Measurements from ENCODE around the gene YPEL1. TPM values are rescaled to one million over a fixed set of nuclear protein-coding genes. Genes with fewer than 3 reads are reported as not detected.
A peak's percentile ranks its signal among the peaks of the same experiment; 100 is the strongest.

The YPEL1 gene
- total and polyA plus RNA-seq, 10 of the 15 experiments (the other 5 are each of a cell fraction or from before 2014, with no cell fraction given): 0.13 to 5.0 (median 1.6) TPM

DNA sequence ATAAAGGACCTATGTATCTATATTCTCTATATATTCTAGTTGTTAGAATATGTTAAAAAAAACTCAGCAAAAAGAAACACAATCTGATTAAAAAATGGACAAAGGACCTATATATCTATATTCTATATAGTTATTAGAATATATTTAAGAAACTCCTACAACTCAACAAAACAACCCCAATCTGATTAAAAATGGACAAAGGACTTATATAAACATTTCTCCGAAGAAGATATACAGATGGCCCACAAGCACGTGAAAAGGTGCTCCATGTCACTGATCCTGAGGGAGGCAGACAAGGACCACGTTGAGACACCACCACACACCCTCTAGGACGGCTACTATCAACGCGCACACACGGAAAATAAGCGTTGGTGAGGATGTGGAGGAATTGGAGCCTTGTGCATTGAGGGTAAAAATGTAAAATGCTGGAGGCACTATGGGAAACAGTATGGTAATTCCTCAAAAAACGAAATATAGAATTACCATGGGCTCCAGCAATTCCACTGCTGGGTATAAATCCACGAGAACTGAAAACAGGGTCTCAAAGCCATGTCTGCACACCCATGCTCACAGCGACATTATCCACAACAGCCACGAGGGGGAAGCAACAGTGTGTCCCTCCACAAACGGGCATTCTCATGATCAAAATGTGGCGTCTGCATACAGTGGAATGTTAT lies 22.7 kb downstream of the YPEL1 start:
- CTCF ChIA-PET: interaction anchor here (0.6 to 4.6 kb wide), 10 partner anchors 12 to 224 kb away, joined by 3 to 36 read pairs (median 4); no protein-coding TSS in a partner anchor
- WGBS (ENCODE audit: insufficient coverage, insufficient replicate concordance, low lambda C conversion rate, missing lambda C conversion rate): 31% methylated on average over 14 of the region's 14 CpGs
- in situ Hi-C loops (cut with MboI): loop anchor here (5.0 to 25.0 kb wide), 2 partner anchors 234 to 1199 kb away; no protein-coding TSS in a partner anchor
- TF ChIP-seq, protein P1, sequence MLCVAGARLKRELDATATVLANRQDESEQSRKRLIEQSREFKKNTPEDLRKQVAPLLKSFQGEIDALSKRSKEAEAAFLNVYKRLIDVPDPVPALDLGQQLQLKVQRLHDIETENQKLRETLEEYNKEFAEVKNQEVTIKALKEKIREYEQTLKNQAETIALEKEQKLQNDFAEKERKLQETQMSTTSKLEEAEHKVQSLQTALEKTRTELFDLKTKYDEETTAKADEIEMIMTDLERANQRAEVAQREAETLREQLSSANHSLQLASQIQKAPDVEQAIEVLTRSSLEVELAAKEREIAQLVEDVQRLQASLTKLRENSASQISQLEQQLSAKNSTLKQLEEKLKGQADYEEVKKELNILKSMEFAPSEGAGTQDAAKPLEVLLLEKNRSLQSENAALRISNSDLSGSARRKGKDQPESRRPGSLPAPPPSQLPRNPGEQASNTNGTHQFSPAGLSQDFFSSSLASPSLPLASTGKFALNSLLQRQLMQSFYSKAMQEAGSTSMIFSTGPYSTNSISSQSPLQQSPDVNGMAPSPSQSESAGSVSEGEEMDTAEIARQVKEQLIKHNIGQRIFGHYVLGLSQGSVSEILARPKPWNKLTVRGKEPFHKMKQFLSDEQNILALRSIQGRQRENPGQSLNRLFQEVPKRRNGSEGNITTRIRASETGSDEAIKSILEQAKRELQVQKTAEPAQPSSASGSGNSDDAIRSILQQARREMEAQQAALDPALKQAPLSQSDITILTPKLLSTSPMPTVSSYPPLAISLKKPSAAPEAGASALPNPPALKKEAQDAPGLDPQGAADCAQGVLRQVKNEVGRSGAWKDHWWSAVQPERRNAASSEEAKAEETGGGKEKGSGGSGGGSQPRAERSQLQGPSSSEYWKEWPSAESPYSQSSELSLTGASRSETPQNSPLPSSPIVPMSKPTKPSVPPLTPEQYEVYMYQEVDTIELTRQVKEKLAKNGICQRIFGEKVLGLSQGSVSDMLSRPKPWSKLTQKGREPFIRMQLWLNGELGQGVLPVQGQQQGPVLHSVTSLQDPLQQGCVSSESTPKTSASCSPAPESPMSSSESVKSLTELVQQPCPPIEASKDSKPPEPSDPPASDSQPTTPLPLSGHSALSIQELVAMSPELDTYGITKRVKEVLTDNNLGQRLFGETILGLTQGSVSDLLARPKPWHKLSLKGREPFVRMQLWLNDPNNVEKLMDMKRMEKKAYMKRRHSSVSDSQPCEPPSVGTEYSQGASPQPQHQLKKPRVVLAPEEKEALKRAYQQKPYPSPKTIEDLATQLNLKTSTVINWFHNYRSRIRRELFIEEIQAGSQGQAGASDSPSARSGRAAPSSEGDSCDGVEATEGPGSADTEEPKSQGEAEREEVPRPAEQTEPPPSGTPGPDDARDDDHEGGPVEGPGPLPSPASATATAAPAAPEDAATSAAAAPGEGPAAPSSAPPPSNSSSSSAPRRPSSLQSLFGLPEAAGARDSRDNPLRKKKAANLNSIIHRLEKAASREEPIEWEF (IDR thresholded peaks at IDR 0.05; ENCODE audit: insufficient replicate concordance, low read depth, low read length): no peak
- TF ChIP-seq LARP7 (IDR thresholded peaks at IDR 0.05): peak; percentile 43; the same call in 1 of the 2 replicates
- TF ChIP-seq, protein P2, sequence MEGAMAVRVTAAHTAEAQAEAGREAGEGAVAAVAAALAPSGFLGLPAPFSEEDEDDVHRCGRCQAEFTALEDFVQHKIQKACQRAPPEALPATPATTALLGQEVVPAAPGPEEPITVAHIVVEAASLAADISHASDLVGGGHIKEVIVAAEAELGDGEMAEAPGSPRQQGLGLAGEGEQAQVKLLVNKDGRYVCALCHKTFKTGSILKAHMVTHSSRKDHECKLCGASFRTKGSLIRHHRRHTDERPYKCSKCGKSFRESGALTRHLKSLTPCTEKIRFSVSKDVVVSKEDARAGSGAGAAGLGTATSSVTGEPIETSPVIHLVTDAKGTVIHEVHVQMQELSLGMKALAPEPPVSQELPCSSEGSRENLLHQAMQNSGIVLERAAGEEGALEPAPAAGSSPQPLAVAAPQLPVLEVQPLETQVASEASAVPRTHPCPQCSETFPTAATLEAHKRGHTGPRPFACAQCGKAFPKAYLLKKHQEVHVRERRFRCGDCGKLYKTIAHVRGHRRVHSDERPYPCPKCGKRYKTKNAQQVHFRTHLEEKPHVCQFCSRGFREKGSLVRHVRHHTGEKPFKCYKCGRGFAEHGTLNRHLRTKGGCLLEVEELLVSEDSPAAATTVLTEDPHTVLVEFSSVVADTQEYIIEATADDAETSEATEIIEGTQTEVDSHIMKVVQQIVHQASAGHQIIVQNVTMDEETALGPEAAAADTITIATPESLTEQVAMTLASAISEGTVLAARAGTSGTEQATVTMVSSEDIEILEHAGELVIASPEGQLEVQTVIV (IDR thresholded peaks at IDR 0.05; ENCODE audit: borderline replicate concordance, partially characterized antibody): no peak
- TF ChIP-seq, protein P3, sequence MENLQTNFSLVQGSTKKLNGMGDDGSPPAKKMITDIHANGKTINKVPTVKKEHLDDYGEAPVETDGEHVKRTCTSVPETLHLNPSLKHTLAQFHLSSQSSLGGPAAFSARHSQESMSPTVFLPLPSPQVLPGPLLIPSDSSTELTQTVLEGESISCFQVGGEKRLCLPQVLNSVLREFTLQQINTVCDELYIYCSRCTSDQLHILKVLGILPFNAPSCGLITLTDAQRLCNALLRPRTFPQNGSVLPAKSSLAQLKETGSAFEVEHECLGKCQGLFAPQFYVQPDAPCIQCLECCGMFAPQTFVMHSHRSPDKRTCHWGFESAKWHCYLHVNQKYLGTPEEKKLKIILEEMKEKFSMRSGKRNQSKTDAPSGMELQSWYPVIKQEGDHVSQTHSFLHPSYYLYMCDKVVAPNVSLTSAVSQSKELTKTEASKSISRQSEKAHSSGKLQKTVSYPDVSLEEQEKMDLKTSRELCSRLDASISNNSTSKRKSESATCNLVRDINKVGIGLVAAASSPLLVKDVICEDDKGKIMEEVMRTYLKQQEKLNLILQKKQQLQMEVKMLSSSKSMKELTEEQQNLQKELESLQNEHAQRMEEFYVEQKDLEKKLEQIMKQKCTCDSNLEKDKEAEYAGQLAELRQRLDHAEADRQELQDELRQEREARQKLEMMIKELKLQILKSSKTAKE (IDR thresholded peaks at IDR 0.05; ENCODE audit: low read depth, poor library complexity, severe bottlenecking): no peak
- no peak for TF ChIP-seq PAX5 (IDR thresholded peaks at IDR 0.05; ENCODE audit: borderline replicate concordance, low read depth, low read length)
- TF ChIP-seq HDAC2 (IDR thresholded peaks at IDR 0.05): no peak
- TF ChIP-seq RAD21 (IDR thresholded peaks at IDR 0.05; ENCODE audit: insufficient read depth, low read depth, low read length): peak; percentile 93

More for the DNA sequence above, 22.7 kb downstream of the YPEL1 start:
- Histone ChIP-seq H3K36me3 (ENCODE audit: control insufficient read depth in 2 of 2, insufficient read depth in 2 of 2, low read length in 1 of 2) (no peaks in the 10 kb centered on the region), H3K9me3 (replicated peaks; ENCODE audit: control insufficient read depth, insufficient read depth, low read length) (no peaks in the 10 kb centered on the region), H3K9ac (ENCODE audit: control insufficient read depth, insufficient read depth, low read length) (no peak overlapping the region), H4K20me1 (ENCODE audit: control insufficient read depth, insufficient read depth) (no peaks in the 10 kb centered on the region), H3K79me2 (ENCODE audit: control insufficient read depth, insufficient read depth, low read length) (no peaks in the 10 kb centered on the region), H3K4me1 (ENCODE audit: control insufficient read depth, insufficient read depth, low read length) (no peaks in the 10 kb centered on the region), H3K27ac (ENCODE audit: control insufficient read depth, insufficient read depth) (no peak overlapping the region), H3K4me2 (ENCODE audit: control insufficient read depth, insufficient read depth) (no peak overlapping the region), H3K4me3 (no peak overlapping the region), H3K27me3 (replicated peaks in 1 of 2; ENCODE audit: control insufficient read depth in 2 of 2, insufficient read depth in 2 of 2, low read length in 1 of 2) (no peaks in the 10 kb centered on the region), H2AFZ (ENCODE audit: control insufficient read depth, low read depth, low read length) (no peak overlapping the region)
- DNase-seq (ENCODE audit: low read depth, low spot score) (no peak), FAIRE-seq (peak; percentile 91), ATAC-seq (peak; percentile 97)
- intact Hi-C loops (cut with micrococcal nuclease; ENCODE audit: unreplicated experiment): loop anchor here (1.0 kb wide), 1 partner anchor 225 kb away; no protein-coding TSS in a partner anchor
- BruUV-seq (replicated peaks): no TSS peak
- POLR2A ChIA-PET: interaction anchor here (1.0 kb wide), 1 partner anchor 45 kb away, joined by 3 read pairs; no protein-coding TSS in a partner anchor
- SMC1A ChIA-PET (ENCODE audit: uncharacterized antibody, unreplicated experiment): interaction anchor here (0.7 to 2.2 kb wide), 8 partner anchors 16 to 240 kb away, joined by 3 to 12 read pairs (median 4); partner anchors contain the start of gene PPM1F
- RAD21 ChIA-PET (ENCODE audit: unreplicated experiment): interaction anchor here (0.7 to 2.3 kb wide), 9 partner anchors 14 to 240 kb away, joined by 3 to 13 read pairs (median 4); partner anchors contain the start of gene PPM1F

Data from GM12878 (cell line).